HFFc6 (cell line): ENCODE measurements around the gene PLAC9. TPM values are rescaled to one million over a fixed set of nuclear protein-coding genes. Genes with fewer than 3 reads are reported as not detected.

Source experiments
- DNase-seq: peaks from one replicate; pipeline ENCODE4 v3.0.0-alpha.2; 2018
- H3K27ac Mint-ChIP-seq: 2 replicates; pipeline ENCODE4 v1.8.0; 2020; ENCODE audit warnings: mild to moderate bottlenecking, mixed read lengths
- H3K27me3 Mint-ChIP-seq: 2 replicates; pipeline ENCODE4 v1.8.0; 2021; ENCODE audit warnings: mild to moderate bottlenecking, moderate library complexity, mixed read lengths; ENCODE audit not compliant: insufficient read depth
- H3K36me3 Mint-ChIP-seq: 2 replicates; pipeline ENCODE4 v1.8.0; 2021; ENCODE audit warnings: low read depth, mixed read lengths
- H3K4me1 Mint-ChIP-seq: 2 replicates; pipeline ENCODE4 v1.8.0; 2020; ENCODE audit warnings: low read depth, mixed read lengths
- H3K4me3 Mint-ChIP-seq: 2 replicates; pipeline ENCODE4 v1.8.0; 2020; ENCODE audit warnings: mild to moderate bottlenecking, moderate library complexity, mixed read lengths
- H3K9me3 Mint-ChIP-seq: 2 replicates; pipeline ENCODE4 v1.8.0; 2020; ENCODE audit warnings: mild to moderate bottlenecking, mixed read lengths
- total RNA-seq, 6 experiments: library from RNA; stranded (reverse); fragmentation: NEBNext Ultra II Directional; extraction: Animal tissue kit (Norgen Biotek cat#: 25700); gene quantifications; 2 replicates in 1 of 6; 3 replicates in 5 of 6; pipeline ENCODE4 v1.2.3, GENCODE V29; 2021
- TF ChIP-seq, protein P1 (sequence below): fragments of 200-600 bp; sonication (generic); IDR thresholded peaks from 2 replicates; pipeline ENCODE4 v1.5.0; 2021; ENCODE audit warnings: antibody characterized with exemption, mild to moderate bottlenecking

The PLAC9 gene
- total RNA-seq, 6 experiments from 2014 or later: 2.1 to 6.6 (median 6.2) TPM

DNA sequence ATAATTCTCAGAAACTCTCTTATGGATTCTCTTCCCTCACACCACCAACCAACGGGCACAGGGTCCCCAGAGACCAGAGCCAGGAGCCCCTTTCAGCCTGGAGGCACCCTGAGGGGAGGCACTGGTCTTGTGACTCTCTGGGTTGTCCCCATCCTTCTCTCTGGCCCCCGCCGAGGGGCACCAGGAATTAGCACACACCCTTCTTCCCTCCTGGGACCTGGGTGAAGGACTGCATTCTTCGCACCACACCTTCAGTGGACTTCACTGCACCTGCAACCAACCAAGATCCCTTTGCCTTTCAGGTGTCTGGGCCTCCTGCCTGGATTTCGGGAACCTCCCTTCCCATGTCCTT, 22.1 kb downstream of the PLAC9 start:
- H3K9me3 Mint-ChIP-seq: no peaks in the 10 kb centered on the region
- peak overlapping the region; percentile 64 for H3K4me3 Mint-ChIP-seq
- TF ChIP-seq, protein P1, sequence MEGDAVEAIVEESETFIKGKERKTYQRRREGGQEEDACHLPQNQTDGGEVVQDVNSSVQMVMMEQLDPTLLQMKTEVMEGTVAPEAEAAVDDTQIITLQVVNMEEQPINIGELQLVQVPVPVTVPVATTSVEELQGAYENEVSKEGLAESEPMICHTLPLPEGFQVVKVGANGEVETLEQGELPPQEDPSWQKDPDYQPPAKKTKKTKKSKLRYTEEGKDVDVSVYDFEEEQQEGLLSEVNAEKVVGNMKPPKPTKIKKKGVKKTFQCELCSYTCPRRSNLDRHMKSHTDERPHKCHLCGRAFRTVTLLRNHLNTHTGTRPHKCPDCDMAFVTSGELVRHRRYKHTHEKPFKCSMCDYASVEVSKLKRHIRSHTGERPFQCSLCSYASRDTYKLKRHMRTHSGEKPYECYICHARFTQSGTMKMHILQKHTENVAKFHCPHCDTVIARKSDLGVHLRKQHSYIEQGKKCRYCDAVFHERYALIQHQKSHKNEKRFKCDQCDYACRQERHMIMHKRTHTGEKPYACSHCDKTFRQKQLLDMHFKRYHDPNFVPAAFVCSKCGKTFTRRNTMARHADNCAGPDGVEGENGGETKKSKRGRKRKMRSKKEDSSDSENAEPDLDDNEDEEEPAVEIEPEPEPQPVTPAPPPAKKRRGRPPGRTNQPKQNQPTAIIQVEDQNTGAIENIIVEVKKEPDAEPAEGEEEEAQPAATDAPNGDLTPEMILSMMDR: no peak
- peaks cover 9% of the 10 kb centered on the region for H3K27me3 Mint-ChIP-seq
- peak overlapping the region; percentile 93 for H3K27ac Mint-ChIP-seq
- peaks cover 77% of the 10 kb centered on the region for H3K36me3 Mint-ChIP-seq
- no peak for DNase-seq
- peaks cover 63% of the 10 kb centered on the region for H3K4me1 Mint-ChIP-seq

DNA sequence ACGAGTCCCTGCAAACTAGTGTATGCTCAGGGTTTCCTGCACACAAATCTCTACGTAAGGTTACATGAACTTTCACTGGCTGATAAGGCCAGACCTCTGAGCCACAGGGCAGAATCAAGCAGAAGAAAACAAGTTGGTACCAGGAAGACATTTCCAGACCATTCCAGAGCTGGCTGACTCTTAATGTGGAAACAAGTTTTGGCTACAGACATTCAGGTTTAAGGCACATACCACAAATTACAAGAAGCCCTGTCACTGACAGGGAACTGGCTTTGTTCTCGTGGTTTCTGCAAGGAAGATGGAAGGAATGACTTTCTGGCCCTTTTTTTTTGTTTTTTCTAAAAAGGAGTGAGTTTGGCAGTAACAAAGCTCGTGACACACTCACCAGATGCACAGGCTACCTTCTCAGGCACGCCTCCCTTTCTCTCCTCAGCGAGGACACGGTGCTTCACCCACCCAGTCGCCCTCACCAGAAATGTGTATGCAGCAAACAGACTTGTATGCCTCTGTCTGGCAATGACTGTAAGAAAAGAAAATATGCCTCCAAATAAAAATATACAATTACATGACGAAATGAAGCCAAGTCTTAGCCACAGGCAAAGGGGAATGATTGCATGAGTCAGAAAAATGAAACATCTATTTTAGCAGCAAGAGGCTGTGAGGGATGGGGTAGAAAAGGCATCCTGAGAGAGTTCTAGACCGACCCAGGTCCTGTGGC, 22.6 kb downstream of the PLAC9 start:
- peak overlapping the region; percentile 64 for H3K4me3 Mint-ChIP-seq
- peak; percentile 89 for DNase-seq
- peaks cover 9% of the 10 kb centered on the region for H3K27me3 Mint-ChIP-seq
- H3K27ac Mint-ChIP-seq: peak overlapping the region; percentile 93
- TF ChIP-seq, protein P1: no peak
- peaks cover 74% of the 10 kb centered on the region for H3K36me3 Mint-ChIP-seq
- H3K4me1 Mint-ChIP-seq: peaks cover 68% of the 10 kb centered on the region
- no peaks in the 10 kb centered on the region for H3K9me3 Mint-ChIP-seq

DNA sequence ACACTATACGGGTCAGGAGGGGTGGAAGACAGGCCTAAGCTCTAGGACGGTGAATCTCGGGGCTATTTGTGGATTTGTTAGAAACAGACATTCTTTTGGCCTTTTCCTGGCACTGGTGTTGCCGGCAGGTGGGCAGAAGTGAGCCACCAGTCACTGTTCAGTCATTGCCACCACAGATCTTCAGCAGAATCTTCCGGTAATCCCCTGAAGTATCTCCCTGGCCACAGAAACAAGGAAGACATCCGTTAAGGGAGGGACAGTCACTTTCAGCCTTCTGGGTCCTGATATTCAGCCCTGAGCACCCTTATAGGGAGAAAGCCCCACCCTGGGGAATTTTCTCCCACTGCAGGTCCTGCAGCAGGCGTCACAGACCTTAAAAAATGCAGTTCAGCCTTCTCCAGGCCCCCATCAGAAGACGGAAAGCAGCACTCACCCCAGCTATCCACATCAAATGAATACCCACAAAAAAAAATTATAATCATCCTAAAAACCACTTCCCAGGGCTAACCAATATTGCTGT, 23.2 kb downstream of the PLAC9 start:
- peaks cover 74% of the 10 kb centered on the region for H3K36me3 Mint-ChIP-seq
- H3K4me1 Mint-ChIP-seq: peaks cover 74% of the 10 kb centered on the region
- H3K9me3 Mint-ChIP-seq: no peaks in the 10 kb centered on the region
- DNase-seq: no peak
- H3K4me3 Mint-ChIP-seq: peak overlapping the region; percentile 64
- peak overlapping the region; percentile 93 for H3K27ac Mint-ChIP-seq
- peaks cover 9% of the 10 kb centered on the region for H3K27me3 Mint-ChIP-seq
- TF ChIP-seq, protein P1: no peak

DNA sequence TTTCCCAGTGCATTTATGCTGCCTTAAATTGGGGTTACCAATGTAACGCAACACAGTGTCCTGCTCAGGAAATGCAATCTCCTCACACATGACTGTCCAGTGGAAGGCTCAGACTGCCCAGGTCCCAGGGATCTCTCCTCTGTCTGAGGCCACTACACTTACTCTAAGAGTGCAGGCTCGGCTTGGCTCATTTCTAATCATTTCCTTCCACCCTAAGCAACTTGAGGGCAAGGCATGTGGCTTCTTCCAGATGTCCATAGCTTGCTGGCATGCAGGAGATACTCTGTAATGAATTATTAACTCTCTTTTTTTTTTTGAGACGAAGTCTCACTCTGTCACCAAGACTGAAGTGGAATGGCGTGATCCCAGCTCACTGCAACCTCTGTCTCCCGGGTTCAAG, 23.7 kb downstream of the PLAC9 start:
- no peaks in the 10 kb centered on the region for H3K9me3 Mint-ChIP-seq
- peaks cover 79% of the 10 kb centered on the region for H3K4me1 Mint-ChIP-seq
- peak overlapping the region; percentile 64 for H3K4me3 Mint-ChIP-seq
- peaks cover 74% of the 10 kb centered on the region for H3K36me3 Mint-ChIP-seq
- no peak for DNase-seq
- peaks cover 9% of the 10 kb centered on the region for H3K27me3 Mint-ChIP-seq
- TF ChIP-seq, protein P1: no peak
- peak overlapping the region; percentile 93 for H3K27ac Mint-ChIP-seq

DNA sequence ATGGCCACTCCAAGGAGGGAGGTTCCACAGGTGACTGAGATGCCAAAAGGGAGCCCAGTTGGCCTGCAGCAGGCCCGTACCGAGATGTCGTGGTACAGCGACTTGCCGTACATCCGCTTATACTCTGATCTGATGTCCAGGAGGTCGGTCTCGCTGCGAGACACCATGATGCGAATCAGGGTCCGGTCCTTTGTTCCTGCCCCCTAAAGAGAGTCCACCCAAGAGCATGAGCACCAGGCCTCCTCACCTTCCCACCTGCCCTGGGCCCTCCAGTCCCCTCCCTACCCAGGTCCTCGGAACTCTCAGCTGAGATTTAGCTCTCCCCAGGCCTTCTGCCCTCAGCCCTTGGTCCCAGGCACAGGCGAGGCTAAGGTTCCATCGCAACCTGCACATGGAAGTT, 25.0 kb downstream of the PLAC9 start:
- Mint-ChIP-seq H3K4me1 (peaks cover 92% of the 10 kb centered on the region), H3K9me3 (no peaks in the 10 kb centered on the region), H3K36me3 (peaks cover 75% of the 10 kb centered on the region), H3K27ac (peak overlapping the region; percentile 93), H3K27me3 (peaks cover 9% of the 10 kb centered on the region), H3K4me3 (no peak overlapping the region)
- TF ChIP-seq, protein P1: no peak
- no peak for DNase-seq
